ENCODE results near the gene STYX.

- no peak for TF ChIP-seq CTCF (IDR thresholded peaks at IDR 0.05; ENCODE audit: borderline replicate concordance, extremely low read depth, low read length, poor library complexity, severe bottlenecking)
- TF ChIP-seq EZH2 (IDR thresholded peaks at IDR 0.05; ENCODE audit: borderline replicate concordance, low read depth, low read length, severe bottlenecking): no peak
These were observed 37.6 kb upstream of the STYX start for GRCh38 chr14:52692248-52692962.
